ENCODE results near the gene GJB1. TPM values are rescaled to one million over a fixed set of nuclear protein-coding genes. Genes with fewer than 3 reads are reported as not detected.
A peak's percentile ranks its signal among the peaks of the same experiment; 100 is the strongest.

The GJB1 gene
- total and polyA plus RNA-seq, 2 experiments from 2014 or later = 95.4 to 98.2 TPM

DNA sequence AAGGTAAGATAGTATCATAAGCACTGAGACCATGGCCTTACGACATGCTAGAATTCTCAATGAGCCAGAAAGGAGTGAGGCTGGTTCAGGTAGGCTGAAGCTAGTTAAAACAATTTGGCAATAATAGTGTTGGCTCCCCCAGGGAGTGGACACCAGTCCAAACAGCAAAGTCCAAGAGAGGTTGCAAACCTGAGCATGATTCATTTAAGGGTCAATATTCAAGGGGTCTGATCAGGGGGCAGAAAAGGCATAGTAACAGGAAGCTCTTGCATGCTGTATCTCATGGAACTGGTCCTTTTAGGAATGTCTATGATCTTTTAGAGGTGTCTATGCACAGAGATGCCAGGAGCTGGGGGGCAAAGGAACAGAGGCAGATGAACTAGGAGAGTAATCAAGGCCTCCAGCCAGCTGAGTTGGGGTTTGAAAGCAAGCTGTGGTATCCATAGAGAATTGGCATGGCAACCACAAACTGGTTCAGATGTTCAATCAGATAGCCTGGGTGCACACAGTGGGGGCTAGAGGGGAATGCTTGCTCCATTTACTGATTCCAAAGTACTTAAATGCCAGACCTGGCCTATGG lies 5.1 kb downstream of the GJB1 start:
- Histone ChIP-seq H3K4me1 (ENCODE audit: insufficient read depth) (no peaks in the 10 kb centered on the region), H3K9me3 (ENCODE audit: low read depth) (no peaks in the 10 kb centered on the region), H2AFZ (no peak overlapping the region), H3K36me3 (replicated peaks; ENCODE audit: insufficient read depth, low read depth) (no peaks in the 10 kb centered on the region), H4K20me1 (ENCODE audit: insufficient read depth, poor library complexity, severe bottlenecking) (no peaks in the 10 kb centered on the region), H3K4me3 (no peak overlapping the region), H3K27me3 (no peaks in the 10 kb centered on the region), H3K4me2 (no peak overlapping the region), H3K9me2 (replicated peaks; ENCODE audit: insufficient read depth) (no peaks in the 10 kb centered on the region), H3K27ac (peak overlapping the region; percentile 64), H3K79me2 (no peaks in the 10 kb centered on the region)
- TF ChIP-seq EZH2 (IDR thresholded peaks at IDR 0.05; ENCODE audit: borderline replicate concordance) (no peak), EZH2phosphoT487 (IDR thresholded peaks at IDR 0.05; ENCODE audit: low read depth, severe bottlenecking, unreplicated experiment) (no peak)
- TF ChIP-seq, protein P1, sequence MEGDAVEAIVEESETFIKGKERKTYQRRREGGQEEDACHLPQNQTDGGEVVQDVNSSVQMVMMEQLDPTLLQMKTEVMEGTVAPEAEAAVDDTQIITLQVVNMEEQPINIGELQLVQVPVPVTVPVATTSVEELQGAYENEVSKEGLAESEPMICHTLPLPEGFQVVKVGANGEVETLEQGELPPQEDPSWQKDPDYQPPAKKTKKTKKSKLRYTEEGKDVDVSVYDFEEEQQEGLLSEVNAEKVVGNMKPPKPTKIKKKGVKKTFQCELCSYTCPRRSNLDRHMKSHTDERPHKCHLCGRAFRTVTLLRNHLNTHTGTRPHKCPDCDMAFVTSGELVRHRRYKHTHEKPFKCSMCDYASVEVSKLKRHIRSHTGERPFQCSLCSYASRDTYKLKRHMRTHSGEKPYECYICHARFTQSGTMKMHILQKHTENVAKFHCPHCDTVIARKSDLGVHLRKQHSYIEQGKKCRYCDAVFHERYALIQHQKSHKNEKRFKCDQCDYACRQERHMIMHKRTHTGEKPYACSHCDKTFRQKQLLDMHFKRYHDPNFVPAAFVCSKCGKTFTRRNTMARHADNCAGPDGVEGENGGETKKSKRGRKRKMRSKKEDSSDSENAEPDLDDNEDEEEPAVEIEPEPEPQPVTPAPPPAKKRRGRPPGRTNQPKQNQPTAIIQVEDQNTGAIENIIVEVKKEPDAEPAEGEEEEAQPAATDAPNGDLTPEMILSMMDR (IDR thresholded peaks at IDR 0.05; ENCODE audit: poor library complexity) = no peak
- DNase-seq (ENCODE audit: low spot score) = no peak
- WGBS (ENCODE audit: low lambda C conversion rate, missing lambda C conversion rate) = 73% methylated on average over 1 of the region's 1 CpG

DNA sequence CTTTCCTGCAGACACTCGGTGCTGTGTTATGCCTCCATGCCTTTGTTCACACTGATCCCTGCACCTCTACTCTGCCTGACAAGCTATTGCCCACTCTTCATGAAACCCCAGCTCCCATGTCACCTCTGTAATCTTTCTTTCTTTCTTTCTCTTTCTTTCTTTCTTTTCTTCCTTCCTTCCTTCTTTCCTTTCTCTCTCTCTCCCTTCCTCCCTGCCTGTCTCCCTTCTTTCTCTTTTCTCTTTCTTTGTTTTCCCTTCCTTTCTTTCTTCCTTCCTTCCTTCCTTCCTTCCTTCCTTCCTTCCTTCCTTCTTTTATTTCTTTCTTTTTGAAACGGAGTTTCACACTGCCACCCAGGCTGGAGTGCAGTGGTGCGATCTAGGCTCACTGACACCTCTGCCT lies 12.5 kb downstream of the GJB1 start:
- no peak overlapping the region for H3K4me2 ChIP-seq
- H3K79me2 ChIP-seq = no peaks in the 10 kb centered on the region
- H3K27me3 ChIP-seq = no peaks in the 10 kb centered on the region
- WGBS (ENCODE audit: low lambda C conversion rate, missing lambda C conversion rate) = 79% methylated on average over 3 of the region's 3 CpGs
- no peak overlapping the region for H3K4me3 ChIP-seq
- TF ChIP-seq, protein P1 (IDR thresholded peaks at IDR 0.05; ENCODE audit: poor library complexity) = no peak
- TF ChIP-seq EZH2phosphoT487 (IDR thresholded peaks at IDR 0.05; ENCODE audit: low read depth, severe bottlenecking, unreplicated experiment) (no peak), EZH2 (IDR thresholded peaks at IDR 0.05; ENCODE audit: borderline replicate concordance) (no peak)
- no peaks in the 10 kb centered on the region for H4K20me1 ChIP-seq (ENCODE audit: insufficient read depth, poor library complexity, severe bottlenecking)
- no peak overlapping the region for H2AFZ ChIP-seq
- H3K27ac ChIP-seq = no peak overlapping the region
- H3K9me3 ChIP-seq (ENCODE audit: low read depth) = no peaks in the 10 kb centered on the region
- no peak for DNase-seq (ENCODE audit: low spot score)
- H3K36me3 ChIP-seq (replicated peaks; ENCODE audit: insufficient read depth, low read depth) = no peaks in the 10 kb centered on the region
- no peaks in the 10 kb centered on the region for H3K4me1 ChIP-seq (ENCODE audit: insufficient read depth)
- H3K9me2 ChIP-seq (replicated peaks; ENCODE audit: insufficient read depth) = no peaks in the 10 kb centered on the region

DNA sequence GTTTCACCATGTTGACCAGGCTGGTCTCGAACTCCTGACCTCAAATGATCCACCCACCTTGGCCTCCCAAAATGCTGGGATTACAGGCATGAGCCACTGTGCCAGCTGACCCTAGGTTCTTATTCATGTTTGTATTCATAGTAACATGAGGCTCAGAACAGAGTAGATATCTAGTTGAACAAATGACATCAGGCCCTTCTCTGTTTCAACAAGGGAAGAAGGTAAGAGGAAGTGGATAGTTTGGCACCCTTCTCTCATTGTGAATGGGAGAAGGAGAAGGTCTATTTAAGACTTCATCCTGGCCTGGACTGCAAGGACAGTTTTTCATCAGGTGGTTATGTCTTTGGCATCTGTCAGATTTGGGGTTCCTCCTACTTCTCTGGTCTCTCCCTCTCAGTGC lies 13.8 kb downstream of the GJB1 start:
- Histone ChIP-seq H4K20me1 (ENCODE audit: insufficient read depth, poor library complexity, severe bottlenecking) (no peaks in the 10 kb centered on the region), H3K27me3 (no peaks in the 10 kb centered on the region), H3K9me2 (replicated peaks; ENCODE audit: insufficient read depth) (no peaks in the 10 kb centered on the region), H3K4me3 (no peak overlapping the region), H3K4me1 (ENCODE audit: insufficient read depth) (no peaks in the 10 kb centered on the region), H3K27ac (no peak overlapping the region), H3K79me2 (no peaks in the 10 kb centered on the region), H3K4me2 (no peak overlapping the region), H3K9me3 (ENCODE audit: low read depth) (no peaks in the 10 kb centered on the region), H3K36me3 (replicated peaks; ENCODE audit: insufficient read depth, low read depth) (no peaks in the 10 kb centered on the region), H2AFZ (no peak overlapping the region)
- TF ChIP-seq EZH2phosphoT487 (IDR thresholded peaks at IDR 0.05; ENCODE audit: low read depth, severe bottlenecking, unreplicated experiment) = no peak
- TF ChIP-seq, protein P1 (IDR thresholded peaks at IDR 0.05; ENCODE audit: poor library complexity) = no peak
- TF ChIP-seq EZH2 (IDR thresholded peaks at IDR 0.05; ENCODE audit: borderline replicate concordance) = no peak
- WGBS (ENCODE audit: low lambda C conversion rate, missing lambda C conversion rate) = 95% methylated on average over 1 of the region's 1 CpG
- no peak for DNase-seq (ENCODE audit: low spot score)

All from hepatocyte (in vitro differentiated cells).